ENCODE measurements around the gene RAP1GAP2. TPM values are rescaled to one million over a fixed set of nuclear protein-coding genes. Genes with fewer than 3 reads are reported as not detected.
A peak's percentile ranks its signal among the peaks of the same experiment; 100 is the strongest.

RAP1GAP2 gene
- total and polyA plus RNA-seq, 10 donors, result 1.2 to 32.7 (median 14.1) TPM

- no peaks in the 10 kb centered on the region for H3K27me3 ChIP-seq (replicated peaks in 1 of 7)
- H3K9me3 ChIP-seq, result no peaks in the 10 kb centered on the region
- H3K4me3 ChIP-seq, result no peak overlapping the region
- TF ChIP-seq POLR2A (IDR thresholded peaks at IDR 0.05) (no peak), CTCF (IDR thresholded peaks at IDR 0.05 in 8 of 11, conservative IDR thresholded peaks at IDR 0.05 in 3 of 11) (no peak), POLR2AphosphoS5 (IDR thresholded peaks at IDR 0.05) (no peak)
- peaks cover 0 to 27% (median 10%) of the 10 kb centered on the region in 6 donors for H3K4me1 ChIP-seq
- intact Hi-C loops (cut with DNase I; ENCODE audit: low total_unique reads), result no loop called here
- no peak for DNase-seq
- H3K36me3 ChIP-seq, result peaks cover 0 to 43% (median 0%) of the 10 kb centered on the region in 6 donors
- no peak overlapping the region for H3K27ac ChIP-seq
- WGBS, 5 donors, result 87 to 94% (median 91%) methylated on average over 3 to 14 of the region's 14 CpGs
These were observed 13.1 kb downstream of the RAP1GAP2 start for GRCh38 chr17:2809337-2809736.

- peaks cover 0 to 7% (median 0%) of the 10 kb centered on the region in 6 donors for H3K36me3 ChIP-seq
- no peaks in the 10 kb centered on the region for H3K9me3 ChIP-seq
- peak overlapping the region in 5 of 8 donors; percentile 22 to 67 (median 34) for H3K4me3 ChIP-seq
- TF ChIP-seq POLR2AphosphoS5 (IDR thresholded peaks at IDR 0.05) (no peak), POLR2A (IDR thresholded peaks at IDR 0.05) (no peak), CTCF (IDR thresholded peaks at IDR 0.05 in 8 of 11, conservative IDR thresholded peaks at IDR 0.05 in 3 of 11) (no peak)
- peak overlapping the region in 5 of 8 donors; percentile 55 to 86 (median 71) for H3K27ac ChIP-seq
- WGBS, 5 donors, result 21 to 30% (median 25%) methylated on average over 5 of the region's 5 CpGs
- no peak for DNase-seq
- intact Hi-C loops (cut with DNase I; ENCODE audit: low total_unique reads), result no loop called here
- peaks cover 0 to 8% (median 0%) of the 10 kb centered on the region in 7 donors for H3K27me3 ChIP-seq (replicated peaks in 1 of 7)
- H3K4me1 ChIP-seq, result peaks cover 14 to 61% (median 31%) of the 10 kb centered on the region in 6 donors
These were observed 17.8 kb downstream of the RAP1GAP2 start for GRCh38 chr17:2814049-2814448.

GRCh38 chr17:2814481-2815341 is 18.5 kb downstream of the RAP1GAP2 start:
- peak; percentile 94 for DNase-seq
- Histone ChIP-seq H3K36me3 (peaks cover 0 to under 1% (median 0%) of the 10 kb centered on the region in 6 donors), H3K27ac (peak overlapping the region in 7 of 8 donors; percentile 38 to 86 (median 67)), H3K4me3 (peak overlapping the region in 6 of 8 donors; percentile 22 to 67 (median 31)), H3K9me3 (no peaks in the 10 kb centered on the region), H3K4me1 (peaks cover 14 to 68% (median 31%) of the 10 kb centered on the region in 6 donors), H3K27me3 (replicated peaks in 1 of 7) (peaks cover 0 to 14% (median 0%) of the 10 kb centered on the region in 7 donors)
- TF ChIP-seq CTCF (IDR thresholded peaks at IDR 0.05 in 8 of 11, conservative IDR thresholded peaks at IDR 0.05 in 3 of 11) (no peak), POLR2A (IDR thresholded peaks at IDR 0.05) (no peak), POLR2AphosphoS5 (IDR thresholded peaks at IDR 0.05) (peak; percentile 57 to 71 (median 61))
- intact Hi-C loops (cut with DNase I; ENCODE audit: low total_unique reads), result no loop called here
- WGBS, 5 donors, result 20 to 25% (median 20%) methylated on average over 20 to 27 of the region's 27 CpGs

GRCh38 chr17:2815781-2816185 is 19.5 kb downstream of the RAP1GAP2 start:
- no peak overlapping the region for H3K27ac ChIP-seq
- peaks cover 0 to 25% (median 0%) of the 10 kb centered on the region in 7 donors for H3K27me3 ChIP-seq (replicated peaks in 1 of 7)
- peaks cover 14 to 73% (median 31%) of the 10 kb centered on the region in 6 donors for H3K4me1 ChIP-seq
- H3K4me3 ChIP-seq, result no peak overlapping the region
- intact Hi-C loops (cut with DNase I; ENCODE audit: low total_unique reads), result no loop called here
- no peak for TF ChIP-seq POLR2A (IDR thresholded peaks at IDR 0.05)
- no peak for TF ChIP-seq POLR2AphosphoS5 (IDR thresholded peaks at IDR 0.05)
- no peak for TF ChIP-seq CTCF (IDR thresholded peaks at IDR 0.05 in 8 of 11, conservative IDR thresholded peaks at IDR 0.05 in 3 of 11)
- no peaks in the 10 kb centered on the region for H3K9me3 ChIP-seq
- 74 to 84% (median 79%) methylated on average over 17 of the region's 17 CpGs for WGBS, 5 donors
- no peak for DNase-seq
- H3K36me3 ChIP-seq, result no peaks in the 10 kb centered on the region

Measured in spleen (tissue), 11 donors.